Smooth muscle cell (in vitro differentiated cells): ENCODE results near the gene OSBPL9. TPM values are rescaled to one million over a fixed set of nuclear protein-coding genes. Genes with fewer than 3 reads are reported as not detected.

Source experiments
- DNase-seq: peaks from one replicate; lab custom pipeline; 2025; ENCODE audit not compliant: unreplicated experiment; lab: John Stamatoyannopoulos, UW
- H2AFZ ChIP-seq: fragments of 200-600 bp; sonication (generic); 2 replicates; pipeline ENCODE4 v1.6.0; 2016; ENCODE audit warnings: antibody characterized with exemption, low read depth, mild to moderate bottlenecking
- H3F3A ChIP-seq: fragments of 200-600 bp; sonication (generic); 2 replicates; pipeline ENCODE4 v1.6.0; 2017; ENCODE audit warnings: antibody characterized with exemption, low read depth
- H3K27ac ChIP-seq: fragments of 200-600 bp; sonication (generic); 2 replicates; pipeline ENCODE4 v1.5.1; 2016; ENCODE audit warnings: low read depth, mild to moderate bottlenecking
- H3K27me3 ChIP-seq: fragments of 200-600 bp; sonication (generic); 2 replicates; pipeline ENCODE4 v1.6.1; 2016; ENCODE audit warnings: low read depth, mild to moderate bottlenecking
- H3K36me3 ChIP-seq: fragments of 200-600 bp; sonication (generic); 2 replicates; pipeline ENCODE4 v1.5.1; 2016; ENCODE audit warnings: low read depth
- H3K4me1 ChIP-seq: fragments of 200-600 bp; sonication (generic); 2 replicates; pipeline ENCODE4 v1.5.1; 2016; ENCODE audit warnings: low read depth
- H3K4me2 ChIP-seq: fragments of 200-600 bp; sonication (generic); 2 replicates; pipeline ENCODE4 v1.6.0; 2016; ENCODE audit warnings: mild to moderate bottlenecking
- H3K4me3 ChIP-seq: fragments of 200-600 bp; sonication (generic); 2 replicates; pipeline ENCODE4 v1.5.1; 2016; ENCODE audit warnings: mild to moderate bottlenecking
- H3K79me2 ChIP-seq: fragments of 200-600 bp; sonication (generic); 2 replicates; pipeline ENCODE4 v1.6.0; 2016; ENCODE audit warnings: low read depth, mild to moderate bottlenecking
- H3K9ac ChIP-seq: fragments of 200-600 bp; sonication (generic); 2 replicates; pipeline ENCODE4 v1.6.0; 2016; ENCODE audit warnings: low read depth
- H3K9me3 ChIP-seq: fragments of 200-600 bp; sonication (generic); replicated peaks from 2 replicates; pipeline ENCODE4 v1.5.1; 2016; ENCODE audit warnings: low read depth
- H4K20me1 ChIP-seq: fragments of 200-600 bp; sonication (generic); 2 replicates; pipeline ENCODE4 v1.6.0; 2016; ENCODE audit warnings: low read depth
- CTCF ChIP-seq: fragments of 200-600 bp; sonication (generic); IDR thresholded peaks from 2 replicates; pipeline ENCODE4 v1.5.1; 2017; ENCODE audit warnings: borderline replicate concordance, mild to moderate bottlenecking, antibody characterized with exemption; ENCODE audit not compliant: insufficient read depth, poor library complexity, severe bottlenecking
- WGBS: methylation state at CpG from one replicate; pipeline ENCODE4 v1.1.7; 2016; ENCODE audit warnings: low lambda C conversion rate; 5-methylcytosine and 5-hydroxymethylcytosine counted together
- microRNA counts: library from miRNA; unstranded; fragments of <30 nt; microRNA quantifications from one replicate; lab custom pipeline; 2016
- microRNA-seq: library from miRNA; unstranded; fragments of <30 nt; microRNA quantifications from one replicate; pipeline ENCODE4, GENCODE V29; 2016; ENCODE audit warnings: borderline number of aligned reads
- polyA plus RNA-seq: library from polyadenylated mRNA; unstranded; fragments of >200 nt; fragmentation: Nextera tagmentation; extraction: Ambion mirVana; gene quantifications from 2 replicates; pipeline ENCODE4 v1.2.1, GENCODE V29; 2016
- small RNA-seq: library from RNA; depleted of rRNA; stranded (forward); fragments of <200 nt; gene quantifications from one replicate; pipeline ENCODE3, GENCODE V24; 2014
- total RNA-seq: library from RNA; depleted of rRNA; stranded (reverse); fragments of >200 nt; gene quantifications from 2 replicates; pipeline ENCODE4 v1.2.3, GENCODE V29; 2014

Gene OSBPL9
- total and polyA plus RNA-seq, 2 experiments from 2014 or later: 66.7 to 112 TPM

GRCh38 chr1:51833700-51834099 lies 216.8 kb downstream of the OSBPL9 start:
- Histone ChIP-seq H4K20me1 (no peaks in the 10 kb centered on the region), H3K36me3 (peaks cover 32% of the 10 kb centered on the region), H3K9me3 (no peaks in the 10 kb centered on the region), H3K4me2 (no peak overlapping the region), H3K4me3 (no peak overlapping the region), H3K27me3 (no peaks in the 10 kb centered on the region), H3F3A (no peaks in the 10 kb centered on the region), H3K9ac (no peak overlapping the region), H3K4me1 (no peaks in the 10 kb centered on the region), H3K79me2 (peaks cover 20% of the 10 kb centered on the region), H3K27ac (no peak overlapping the region), H2AFZ (no peak overlapping the region)
- no peak for TF ChIP-seq CTCF
- 98% methylated on average over 2 of the region's 2 CpGs for WGBS
- DNase-seq: no peak

GRCh38 chr1:51837243-51837642 lies 220.4 kb downstream of the OSBPL9 start:
- Histone ChIP-seq H3K4me2 (no peak overlapping the region), H2AFZ (no peak overlapping the region), H4K20me1 (peaks cover 21% of the 10 kb centered on the region), H3K9me3 (no peaks in the 10 kb centered on the region), H3K9ac (no peak overlapping the region), H3K36me3 (peaks cover 23% of the 10 kb centered on the region), H3K27ac (peak overlapping the region; percentile 1), H3K4me1 (no peaks in the 10 kb centered on the region), H3K27me3 (no peaks in the 10 kb centered on the region), H3K79me2 (peaks cover 32% of the 10 kb centered on the region), H3K4me3 (no peak overlapping the region), H3F3A (no peaks in the 10 kb centered on the region)
- no peak for TF ChIP-seq CTCF
- WGBS: 68% methylated on average over 1 of the region's 1 CpG
- DNase-seq: no peak

MicroRNAs encoded within 50 kb of the gene (microRNA counts, 767-probe panel; counts per million panel counts)
- microRNA hsa-miR-761 (lab: Ali Mortazavi, UCI): 183 counts per million

Small RNA genes lying within 50 kb of the gene (microRNA-seq; reads per million reads assigned to microRNA genes)
- gene MIR761: not detected

Small RNA genes lying within 50 kb of the gene (small RNA-seq; reads per million reads assigned to genes)
- 0.21 reads per million for gene AL050343.2
- not detected for gene RF00568

Other genes with a start within 250 kb of the OSBPL9 start
- 36.6 and 54.3 TPM in 2 replicates for gene EPS15, start 97.8 kb upstream of the OSBPL9 start, total RNA-seq
- gene EPS15, start 97.8 kb upstream of the OSBPL9 start, polyA plus RNA-seq: 9.0 and 12.2 TPM in 2 replicates